Posterior vena cava (tissue), 2 donors: ENCODE results near the gene DAW1. TPM values are rescaled to one million over a fixed set of nuclear protein-coding genes. Genes with fewer than 3 reads are reported as not detected.
"Not testable (repeated sequence)": the region's sequence is repeated elsewhere in the genome, so short reads cannot be mapped to it uniquely, and the experiment has no call there.

ENCODE experiments used
- DNase-seq: peaks from one replicate; pipeline ENCODE4 v3.0.0-alpha.2; 2020; ENCODE audit warnings: low spot score
- intact Hi-C, 2 donors: fragments of 100-400 bp; cut with DNase I; formaldehyde crosslinking; loops; one replicate each; pipeline versions ENCODE4 v1.14.1 to v1.14.2; 2022 to 2023
- long read RNA-seq, 2 donors: library from polyadenylated mRNA; unstranded; transcript quantifications; one replicate each; pipeline ENCODE4 v2.0.0, GENCODE V29; 2020 to 2021
- total RNA-seq, 2 donors: library from RNA; stranded (reverse); fragmentation: NEBNext Ultra II Directional; extraction: Animal tissue kit (Norgen Biotek cat#: 25700); gene quantifications; one replicate each; pipeline ENCODE4 v1.2.1, GENCODE V29; 2021
- donor health status: DM: yes; HTN: yes; CAD: no.
- donor health status: DM: yes; HTN: yes; CAD: no.

Gene DAW1, protein sequence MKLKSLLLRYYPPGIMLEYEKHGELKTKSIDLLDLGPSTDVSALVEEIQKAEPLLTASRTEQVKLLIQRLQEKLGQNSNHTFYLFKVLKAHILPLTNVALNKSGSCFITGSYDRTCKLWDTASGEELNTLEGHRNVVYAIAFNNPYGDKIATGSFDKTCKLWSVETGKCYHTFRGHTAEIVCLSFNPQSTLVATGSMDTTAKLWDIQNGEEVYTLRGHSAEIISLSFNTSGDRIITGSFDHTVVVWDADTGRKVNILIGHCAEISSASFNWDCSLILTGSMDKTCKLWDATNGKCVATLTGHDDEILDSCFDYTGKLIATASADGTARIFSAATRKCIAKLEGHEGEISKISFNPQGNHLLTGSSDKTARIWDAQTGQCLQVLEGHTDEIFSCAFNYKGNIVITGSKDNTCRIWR
- total RNA-seq = under 1 TPM in 1 of 2 donors, not detected in 1; 0.37 TPM
- long read RNA-seq, donor 1, partial matches to known transcripts = 1 of 1 reads
- long read RNA-seq, donor 1, other reads (novel, unspliced or antisense) = 0 of 1 reads
- long read RNA-seq, donor 2, partial matches to known transcripts = 0 of 1 reads
- long read RNA-seq, donor 2, other reads (novel, unspliced or antisense) = 1 of 1 reads

DNA sequence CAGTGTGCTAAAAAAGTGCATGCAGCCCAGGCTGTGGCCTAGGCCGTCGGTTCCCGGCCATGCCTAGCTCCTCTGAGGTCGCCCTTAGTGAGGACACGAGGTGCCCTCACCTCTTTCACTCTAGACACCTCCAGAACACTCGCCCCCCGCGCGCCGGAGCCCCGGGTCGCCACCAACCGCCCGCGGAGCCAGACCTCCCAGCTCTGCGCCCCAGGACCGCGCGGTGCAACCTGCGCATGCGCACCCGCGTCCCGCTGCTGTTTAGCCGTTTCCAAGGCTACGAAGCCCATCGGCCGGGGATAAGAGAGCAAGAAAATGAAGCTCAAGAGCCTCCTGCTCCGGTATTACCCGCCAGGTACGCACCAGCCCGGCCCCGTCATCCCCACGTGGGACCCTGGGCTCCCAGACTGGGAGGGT is at the start of gene DAW1:
Gene DAW1 (plus strand): TSS at position 257 of the 417 bp plus-strand sequence. CDS start 59 bp downstream, at position 316.
- intact Hi-C loops = no loop called here
- peak; percentile 91 for DNase-seq

DNA sequence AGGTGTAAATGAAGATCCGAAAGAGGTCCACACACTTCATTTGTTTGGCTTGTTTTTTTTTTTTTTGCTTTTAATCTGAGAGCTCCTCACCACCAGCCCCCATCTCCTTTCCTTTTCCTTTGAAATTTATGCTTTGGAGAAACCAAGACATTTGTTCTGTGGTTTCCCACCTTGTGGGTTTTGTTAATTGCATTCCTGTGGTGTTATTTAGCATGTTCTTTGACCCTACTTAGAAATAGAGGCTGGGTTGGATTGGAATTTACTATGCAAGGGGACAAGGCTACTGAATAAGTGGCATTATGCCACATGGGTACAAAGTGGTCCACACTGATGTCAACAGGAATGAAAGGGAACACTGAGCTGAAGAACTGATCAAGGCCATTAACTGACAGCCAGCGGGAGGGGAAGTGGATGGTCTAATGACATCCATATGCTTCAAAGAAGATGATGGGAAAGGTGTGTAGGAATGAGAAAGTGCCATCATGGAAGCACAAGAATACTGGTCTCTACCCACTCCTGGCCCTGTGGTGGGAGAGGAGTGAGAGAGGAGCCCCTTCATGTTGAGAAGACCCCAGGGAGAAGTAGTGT is 48.9 kb upstream of the DAW1 start:
- intact Hi-C loops = no loop called here
- no peak for DNase-seq

DNA sequence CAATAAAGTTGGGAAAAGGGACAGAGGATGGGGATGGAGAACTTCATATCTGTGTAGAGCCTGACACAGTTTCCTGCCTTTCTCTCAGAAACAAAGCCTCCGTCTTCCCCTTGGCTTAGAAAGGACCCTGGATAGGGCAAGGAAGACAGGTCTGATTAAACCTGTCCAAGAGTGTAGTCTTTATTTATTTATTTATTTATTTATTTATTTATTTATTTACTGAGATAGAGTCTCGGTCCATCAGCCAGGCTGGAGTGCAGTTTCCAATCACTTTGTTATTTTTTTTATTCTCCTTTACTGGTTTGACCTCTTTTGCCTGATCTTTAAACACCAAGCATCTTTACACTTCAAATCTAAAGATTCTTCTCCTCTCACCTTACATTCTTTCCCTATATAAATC is 47.5 kb upstream of the DAW1 start:
- no peak for DNase-seq
- intact Hi-C loops = no loop called here

DNA sequence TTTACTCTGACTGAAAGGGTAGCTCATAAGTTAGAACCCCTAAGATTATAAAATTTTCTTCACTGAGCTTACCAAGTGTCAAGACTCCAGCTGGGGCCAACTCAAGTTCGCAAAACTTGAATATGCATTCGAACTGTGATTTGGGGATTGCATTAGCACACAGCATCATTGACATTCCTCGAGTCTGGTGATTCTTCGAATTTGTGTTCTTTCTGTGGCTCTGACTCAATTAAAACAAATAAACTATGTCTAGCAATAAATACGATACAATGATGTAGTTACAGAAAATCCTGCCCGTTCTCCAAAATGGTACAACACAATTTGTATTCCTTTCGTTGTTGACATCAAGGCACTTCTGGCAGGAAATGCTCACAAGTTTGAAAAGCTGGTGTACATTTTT is 46.7 kb upstream of the DAW1 start:
- intact Hi-C loops = no loop called here
- no peak for DNase-seq

DNA sequence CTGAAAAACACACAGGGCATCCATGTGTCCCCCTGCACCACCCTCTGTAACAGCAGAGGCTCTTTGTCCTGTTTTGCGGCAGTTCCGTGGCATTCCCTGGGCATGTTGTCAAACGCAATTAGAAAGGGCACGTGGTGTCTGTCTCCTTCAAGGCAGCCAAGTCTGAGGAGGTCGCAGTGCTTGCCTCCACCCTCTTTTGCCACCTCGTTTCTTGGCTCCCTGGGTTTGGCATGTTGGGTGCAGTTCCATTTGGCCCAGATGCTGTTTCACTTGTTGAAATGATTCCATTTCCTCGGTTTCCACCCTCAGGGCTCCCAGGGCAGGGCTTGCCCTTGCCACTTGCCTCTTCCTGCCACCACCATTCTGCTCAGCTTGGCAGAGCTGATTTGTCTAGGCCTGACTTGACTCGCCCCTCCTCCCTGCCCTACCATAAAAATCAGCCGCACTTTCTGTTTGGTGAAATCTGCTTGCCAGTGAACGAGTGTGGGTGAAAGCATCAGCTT is 45.4 kb upstream of the DAW1 start:
- intact Hi-C loops = no loop called here
- no peak for DNase-seq

DNA sequence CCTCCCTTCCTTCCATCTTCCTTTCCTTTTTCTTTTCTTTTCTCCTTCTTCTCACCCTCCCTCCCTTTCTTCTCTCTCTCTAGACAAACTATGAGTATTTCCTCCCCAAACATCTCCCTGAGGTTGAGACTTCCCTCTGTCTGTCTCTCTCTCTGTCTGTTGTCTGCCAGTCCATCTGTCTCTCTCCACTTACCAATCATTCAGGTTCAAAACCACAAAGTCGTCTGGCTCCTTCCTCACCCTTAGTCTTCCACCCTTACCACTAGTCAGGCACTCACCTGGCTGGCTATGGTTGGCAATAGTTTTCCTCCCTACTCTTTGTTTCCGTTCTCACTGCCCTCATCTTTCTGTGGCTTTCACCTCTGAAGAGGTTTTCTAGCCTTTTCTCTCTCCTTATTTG is 44.9 kb upstream of the DAW1 start:
- intact Hi-C loops = no loop called here
- no peak for DNase-seq

DNA sequence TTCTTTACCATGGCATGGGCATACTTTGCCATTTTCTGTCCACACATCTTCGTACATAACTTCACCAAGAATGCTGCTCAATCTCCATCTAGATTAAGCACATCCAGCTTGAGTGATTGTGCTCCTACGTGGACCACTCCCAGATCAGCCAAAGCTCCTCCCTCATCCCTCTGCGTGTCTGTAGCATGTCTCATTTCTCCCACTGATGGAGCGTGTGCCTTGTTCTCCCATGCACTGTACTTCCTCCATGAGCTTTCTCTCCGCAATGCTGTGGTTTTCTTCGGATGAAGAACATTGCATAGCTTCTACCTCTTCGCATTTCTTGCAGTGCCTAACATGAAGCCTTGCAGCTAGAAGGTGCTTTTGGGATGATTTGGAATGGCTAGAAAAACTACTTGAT is 44.3 kb upstream of the DAW1 start:
- intact Hi-C loops = no loop called here
- no peak for DNase-seq

DNA sequence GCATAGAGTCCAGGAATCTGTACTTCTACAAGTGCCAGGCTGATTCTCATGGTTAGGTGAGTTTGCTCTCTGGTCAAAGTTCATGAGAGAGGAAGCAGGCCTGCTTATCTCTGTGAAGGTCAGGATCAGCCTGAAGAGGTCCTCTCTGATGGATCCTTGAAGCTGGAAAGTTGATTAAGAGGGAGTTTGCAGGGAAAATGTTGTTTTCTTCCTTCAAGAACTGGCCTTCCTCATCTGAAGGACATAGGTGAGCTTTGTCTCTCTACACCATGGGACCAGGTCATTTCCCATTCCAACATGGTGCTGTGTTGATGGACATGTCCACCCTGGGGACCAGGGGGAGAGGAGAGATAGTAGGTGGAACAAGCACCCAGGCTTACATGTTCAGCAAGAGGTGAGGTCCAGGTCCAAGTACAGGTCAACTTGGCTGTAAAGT is 42.9 kb upstream of the DAW1 start:
- intact Hi-C loops = no loop called here
- no peak for DNase-seq

DNA sequence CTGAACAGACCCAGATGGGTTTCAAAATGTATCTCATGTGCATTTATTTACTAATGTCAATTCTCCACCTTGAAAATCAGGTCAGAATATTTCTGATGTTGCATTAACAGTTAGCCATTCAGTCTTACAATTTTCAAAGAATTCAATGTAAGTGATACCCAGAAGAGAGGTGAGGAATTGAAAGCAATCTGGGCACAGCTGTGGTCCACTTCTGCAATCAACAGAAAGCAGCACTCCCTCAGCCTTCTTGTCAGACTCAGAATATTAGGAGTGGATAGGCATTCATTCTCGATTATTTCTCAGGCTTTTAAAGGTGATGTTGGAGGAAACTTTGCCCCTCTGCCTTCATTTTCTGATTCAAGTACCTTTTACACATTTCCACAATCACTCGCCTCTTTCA is 42.1 kb upstream of the DAW1 start:
- no peak for DNase-seq

DNA sequence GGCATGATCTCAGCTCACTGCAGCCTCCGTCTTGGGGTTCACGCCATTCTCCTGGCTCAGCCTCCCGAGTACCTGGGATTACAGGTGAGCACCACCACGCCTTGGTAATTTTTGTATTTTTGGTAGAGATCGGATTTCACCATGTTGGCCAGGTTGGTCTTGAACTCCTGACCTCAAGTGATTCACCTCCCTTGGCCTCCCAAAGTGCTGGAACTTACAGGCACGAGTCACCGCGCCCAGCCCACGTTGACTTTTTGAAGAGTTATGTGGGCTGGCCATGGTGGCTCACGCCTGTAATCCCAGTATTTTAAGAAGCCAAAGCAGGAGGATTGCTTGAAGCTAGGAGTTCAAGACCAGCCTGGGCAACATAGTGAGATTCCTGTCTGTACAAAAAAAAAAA is 37.0 kb upstream of the DAW1 start:
- intact Hi-C loops = no loop called here
- no peak for DNase-seq

More for the DNA sequence above, 42.1 kb upstream of the DAW1 start:
- intact Hi-C loops = no loop called here

DNA sequence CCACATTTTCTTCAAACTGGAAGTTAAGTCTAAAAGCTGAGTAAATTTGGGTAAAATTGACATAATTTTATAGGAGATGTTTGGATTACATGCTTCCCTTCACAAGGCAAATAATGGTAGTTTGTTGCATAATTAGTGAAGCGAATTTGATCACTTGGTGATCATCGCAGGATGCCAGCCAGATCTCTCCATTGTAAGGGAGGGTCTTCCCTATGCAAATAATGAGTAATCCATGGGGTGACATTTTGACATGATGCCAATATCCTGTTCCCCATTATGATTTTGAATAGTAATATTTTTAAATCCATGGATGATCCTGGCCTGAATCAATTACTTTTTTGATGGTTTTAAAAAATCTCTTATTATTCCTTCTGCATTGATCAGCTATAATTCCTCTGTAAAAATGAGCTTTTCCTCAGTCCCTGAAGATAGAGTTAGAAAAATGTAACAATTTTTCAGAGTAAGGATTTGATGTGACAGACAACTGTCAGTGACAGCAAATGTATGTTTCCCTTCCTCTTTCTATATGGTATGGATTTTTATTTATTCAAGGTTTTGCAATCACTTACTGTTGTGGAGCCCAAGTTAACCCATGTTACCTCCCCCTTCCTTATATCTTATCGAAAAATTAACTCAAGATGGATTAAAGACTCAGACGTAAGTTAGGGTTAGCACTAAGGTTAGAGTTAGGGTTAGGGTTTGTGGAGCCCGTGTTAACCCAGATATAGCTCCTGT is 36.3 kb upstream of the DAW1 start:
- no peak for DNase-seq
- intact Hi-C loops = no loop called here

DNA sequence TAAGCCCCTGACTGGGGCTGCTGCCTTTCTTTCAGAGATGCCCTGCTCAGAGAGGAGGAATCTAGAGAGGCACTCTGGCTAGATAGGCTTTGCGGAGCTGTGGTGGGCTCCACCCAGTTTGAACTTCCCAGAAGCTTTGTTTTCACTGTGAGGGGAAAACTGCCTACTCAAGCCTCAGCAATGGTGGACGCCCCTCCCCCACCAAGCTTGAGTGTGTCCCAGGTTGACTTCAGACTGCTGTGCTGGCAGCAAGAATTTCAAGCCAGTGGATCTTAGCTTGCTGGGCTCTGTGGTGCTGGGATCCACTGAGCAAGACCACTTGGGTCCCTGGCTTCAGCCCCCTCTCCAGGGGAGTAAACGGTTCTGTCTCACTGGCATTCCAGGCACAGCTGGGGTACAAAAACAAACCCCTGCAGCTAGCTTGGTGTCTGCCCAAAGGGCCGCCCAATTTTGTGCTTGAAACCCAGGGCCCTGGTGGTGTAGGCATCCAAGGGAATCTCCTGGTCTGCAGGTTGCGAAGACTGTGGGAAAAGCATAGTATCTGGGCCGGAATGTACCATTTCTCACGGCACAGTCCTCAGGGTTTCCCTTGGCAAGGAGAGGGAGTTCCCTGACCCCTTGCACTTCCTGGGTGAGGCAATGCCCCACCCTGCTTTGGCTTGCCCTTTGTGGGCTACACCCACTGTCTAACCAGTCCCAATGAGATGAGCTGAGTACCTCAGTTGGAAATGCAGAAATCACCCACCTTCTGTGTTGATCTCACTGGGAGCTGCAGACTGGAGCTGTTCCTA is 31.9 kb upstream of the DAW1 start:
- DNase-seq, intact Hi-C loops: not testable (repeated sequence)

DNA sequence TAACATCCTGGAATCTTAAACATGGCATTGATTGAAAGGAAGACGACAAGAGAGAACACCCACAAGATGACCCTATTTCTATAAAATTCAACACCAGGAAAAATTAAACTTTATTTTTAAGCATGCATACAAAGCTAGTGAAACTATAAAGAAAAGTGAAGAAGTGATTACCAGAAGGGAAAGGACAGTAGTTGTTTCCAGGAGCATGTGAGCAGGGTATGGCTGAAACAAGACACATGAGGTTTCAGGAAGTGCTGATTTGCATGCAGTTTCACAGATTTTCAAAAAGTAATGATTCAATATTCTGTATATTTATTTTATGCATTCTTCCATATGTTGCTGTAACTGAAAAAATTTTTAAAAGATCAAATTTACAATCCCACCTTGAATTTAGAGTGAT is 24.6 kb upstream of the DAW1 start:
- intact Hi-C loops = no loop called here
- DNase-seq = no peak

DNA sequence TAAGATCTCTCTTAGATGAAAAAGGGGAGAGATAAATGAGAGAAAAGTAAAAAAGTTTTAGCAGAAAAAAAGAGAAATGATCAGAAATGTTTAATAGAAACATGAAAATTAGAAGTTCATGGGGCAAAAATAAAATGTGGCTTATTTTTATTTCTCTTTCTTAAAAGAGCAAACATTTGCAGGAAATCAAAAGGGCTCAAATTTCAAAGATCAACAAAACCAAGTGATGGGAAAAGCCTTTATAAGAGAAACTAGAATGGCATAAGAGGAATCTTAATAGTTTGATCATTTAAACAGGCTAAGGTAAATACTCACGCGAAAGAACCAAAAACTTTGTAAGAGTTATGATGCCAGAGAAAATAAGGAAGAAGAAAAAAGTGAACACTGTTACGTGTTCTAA is 23.3 kb upstream of the DAW1 start:
- intact Hi-C loops = no loop called here
- DNase-seq = no peak

DNA sequence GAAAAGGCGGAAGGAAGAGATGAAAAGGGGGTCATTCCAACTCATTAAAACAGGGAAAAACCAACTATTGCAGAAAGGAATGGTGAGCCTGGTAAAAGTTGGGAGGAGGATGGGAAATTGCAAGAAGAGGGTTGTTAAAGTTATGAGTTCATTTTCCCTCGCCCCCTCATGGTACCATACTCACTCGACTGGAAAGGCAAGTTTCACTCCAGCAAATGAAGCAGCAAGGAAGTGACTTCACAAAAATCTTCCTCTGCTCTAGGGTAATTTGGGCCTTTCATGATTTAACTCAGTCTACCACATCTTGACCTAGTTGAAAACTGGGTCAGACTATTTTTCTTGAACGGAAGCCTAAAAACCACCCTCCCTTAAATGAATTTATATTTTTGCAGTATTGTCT is 22.8 kb upstream of the DAW1 start:
- DNase-seq = no peak
- intact Hi-C loops = no loop called here

DNA sequence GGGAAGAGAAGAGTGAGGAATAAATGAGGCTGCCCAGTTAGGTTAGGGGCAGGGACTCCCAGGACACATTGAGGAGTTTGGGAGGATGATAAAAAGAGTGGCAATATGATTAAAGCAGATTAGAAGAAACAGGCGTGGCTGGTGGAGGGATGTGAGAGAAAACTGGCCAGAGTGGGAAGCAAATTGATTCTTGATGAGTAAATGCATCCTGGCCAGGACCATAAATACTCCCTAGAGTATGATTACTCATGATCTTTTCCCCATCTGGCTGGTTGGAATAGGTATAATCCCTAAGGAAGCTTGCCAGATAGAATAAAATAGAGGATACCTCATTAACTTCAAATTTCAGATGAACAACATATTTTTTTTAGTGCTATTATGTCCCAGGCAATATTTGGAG is 21.5 kb upstream of the DAW1 start:
- intact Hi-C loops = no loop called here
- DNase-seq = no peak

DNA sequence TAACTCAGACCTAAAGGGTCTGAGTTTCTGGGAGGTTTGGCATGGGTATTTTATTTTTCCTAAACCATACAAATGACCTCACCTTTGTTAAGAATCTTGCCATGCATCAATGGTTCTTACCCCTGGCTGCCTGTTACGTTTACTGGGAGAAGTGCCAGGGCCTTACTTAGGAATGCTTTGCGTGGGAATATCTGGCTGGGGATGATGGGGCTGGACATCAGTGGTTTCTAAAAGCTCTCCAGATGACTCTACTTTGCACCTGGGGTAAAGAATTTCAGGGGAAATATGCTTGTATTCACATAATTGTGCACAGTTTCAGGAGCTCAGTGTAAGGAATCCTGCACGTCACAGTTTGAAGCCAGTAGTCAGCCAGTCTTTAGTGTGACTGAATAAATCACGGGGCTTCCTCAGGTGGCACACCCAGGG is 18.2 kb upstream of the DAW1 start:
- DNase-seq = no peak
- intact Hi-C loops = no loop called here

DNA sequence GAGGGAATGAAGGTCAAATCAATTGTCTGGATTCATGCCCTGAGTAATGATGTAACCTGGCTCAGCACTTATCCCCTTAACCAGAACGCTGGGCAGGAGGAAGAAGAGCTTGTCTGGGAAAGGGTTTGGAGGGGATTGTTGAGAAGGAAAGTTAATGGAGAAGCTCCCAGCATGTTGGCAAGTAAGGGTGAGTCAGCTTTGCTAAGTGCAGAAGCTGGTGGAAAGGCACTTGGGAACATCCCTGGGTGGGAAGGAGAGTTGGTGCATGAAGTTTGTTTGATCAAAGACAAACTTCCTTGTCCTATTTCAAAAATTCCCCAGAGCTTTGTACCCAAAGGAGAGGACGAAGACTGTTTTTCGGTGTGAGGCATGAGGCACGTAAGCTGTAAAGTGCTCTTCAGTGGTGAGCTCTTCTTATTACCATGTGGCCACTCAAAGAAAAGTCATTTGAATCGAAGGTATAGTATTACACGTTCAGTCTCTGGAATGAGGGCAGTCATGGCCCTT is 17.6 kb upstream of the DAW1 start:
- no peak for DNase-seq
- intact Hi-C loops = no loop called here

DNA sequence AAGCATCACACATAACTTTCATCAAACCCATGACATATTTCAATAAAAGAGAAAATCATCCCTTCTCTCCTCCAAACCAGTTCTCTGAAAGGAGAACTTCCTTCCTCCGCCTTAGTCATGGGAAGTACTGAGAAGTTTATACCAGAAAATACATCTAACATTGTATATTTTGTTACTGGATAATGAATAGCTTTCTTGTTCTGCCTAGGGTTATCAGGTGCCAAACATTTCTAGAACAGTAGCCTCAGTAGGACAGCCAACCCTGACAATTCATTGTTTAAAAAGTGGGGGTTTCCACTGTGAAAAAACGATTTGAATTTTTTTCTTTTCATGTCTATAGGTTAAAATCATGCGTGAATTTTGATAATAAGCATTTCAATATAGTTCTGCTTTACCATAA is 16.0 kb upstream of the DAW1 start:
- no peak for DNase-seq
- intact Hi-C loops = no loop called here
